ENCODE results near the gene BCAS4. TPM values are rescaled to one million over a fixed set of nuclear protein-coding genes. Genes with fewer than 3 reads are reported as not detected.

The BCAS4 gene
- total RNA-seq, 1 experiment from 2014 or later: 13.5 TPM

DNA sequence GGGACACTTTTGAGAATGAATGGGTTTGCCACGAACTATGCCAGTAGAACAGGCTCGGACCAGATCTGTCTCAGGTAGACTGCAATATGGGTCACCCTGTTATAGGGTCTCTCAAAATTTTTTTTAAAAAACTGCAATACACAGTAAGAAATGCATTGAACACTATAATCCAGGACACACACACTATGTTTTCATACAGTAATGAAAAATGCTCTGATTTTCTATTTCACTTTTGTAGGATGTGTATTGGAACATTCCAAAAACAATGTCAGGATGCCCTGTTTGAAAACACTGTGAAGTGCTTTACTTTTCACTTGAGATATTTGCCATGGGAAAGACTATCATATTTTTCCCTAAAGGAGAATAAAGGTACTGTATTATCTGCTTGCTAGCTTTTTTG lies 38.4 kb upstream of the BCAS4 start:
- no peak overlapping the region for H3K4me3 Mint-ChIP-seq (ENCODE audit: low read depth, unreplicated experiment)
- CTCF ChIA-PET: interaction anchor here (0.6 kb wide), 3 partner anchors 32 to 132 kb away, joined by 3 to 4 read pairs (median 3); no protein-coding TSS in a partner anchor
- intact Hi-C loops (cut with micrococcal nuclease; ENCODE audit: unreplicated experiment): no loop called here
- H3K27ac Mint-ChIP-seq (ENCODE audit: unreplicated experiment): peak overlapping the region; percentile 78
- DNase-seq: no peak
- H3K27me3 Mint-ChIP-seq (ENCODE audit: unreplicated experiment): no peaks in the 10 kb centered on the region
- BruUV-seq (replicated peaks): no TSS peak
- TF ChIP-seq, protein P1, sequence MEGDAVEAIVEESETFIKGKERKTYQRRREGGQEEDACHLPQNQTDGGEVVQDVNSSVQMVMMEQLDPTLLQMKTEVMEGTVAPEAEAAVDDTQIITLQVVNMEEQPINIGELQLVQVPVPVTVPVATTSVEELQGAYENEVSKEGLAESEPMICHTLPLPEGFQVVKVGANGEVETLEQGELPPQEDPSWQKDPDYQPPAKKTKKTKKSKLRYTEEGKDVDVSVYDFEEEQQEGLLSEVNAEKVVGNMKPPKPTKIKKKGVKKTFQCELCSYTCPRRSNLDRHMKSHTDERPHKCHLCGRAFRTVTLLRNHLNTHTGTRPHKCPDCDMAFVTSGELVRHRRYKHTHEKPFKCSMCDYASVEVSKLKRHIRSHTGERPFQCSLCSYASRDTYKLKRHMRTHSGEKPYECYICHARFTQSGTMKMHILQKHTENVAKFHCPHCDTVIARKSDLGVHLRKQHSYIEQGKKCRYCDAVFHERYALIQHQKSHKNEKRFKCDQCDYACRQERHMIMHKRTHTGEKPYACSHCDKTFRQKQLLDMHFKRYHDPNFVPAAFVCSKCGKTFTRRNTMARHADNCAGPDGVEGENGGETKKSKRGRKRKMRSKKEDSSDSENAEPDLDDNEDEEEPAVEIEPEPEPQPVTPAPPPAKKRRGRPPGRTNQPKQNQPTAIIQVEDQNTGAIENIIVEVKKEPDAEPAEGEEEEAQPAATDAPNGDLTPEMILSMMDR (IDR thresholded peaks at IDR 0.05; ENCODE audit: unreplicated experiment): no peak
- peaks cover 51% of the 10 kb centered on the region for H3K4me1 Mint-ChIP-seq (ENCODE audit: low read depth, unreplicated experiment)
- peaks cover 80% of the 10 kb centered on the region for H3K36me3 Mint-ChIP-seq (ENCODE audit: insufficient read depth, unreplicated experiment)
- H3K9me3 Mint-ChIP-seq (ENCODE audit: low read depth, unreplicated experiment): no peaks in the 10 kb centered on the region

DNA sequence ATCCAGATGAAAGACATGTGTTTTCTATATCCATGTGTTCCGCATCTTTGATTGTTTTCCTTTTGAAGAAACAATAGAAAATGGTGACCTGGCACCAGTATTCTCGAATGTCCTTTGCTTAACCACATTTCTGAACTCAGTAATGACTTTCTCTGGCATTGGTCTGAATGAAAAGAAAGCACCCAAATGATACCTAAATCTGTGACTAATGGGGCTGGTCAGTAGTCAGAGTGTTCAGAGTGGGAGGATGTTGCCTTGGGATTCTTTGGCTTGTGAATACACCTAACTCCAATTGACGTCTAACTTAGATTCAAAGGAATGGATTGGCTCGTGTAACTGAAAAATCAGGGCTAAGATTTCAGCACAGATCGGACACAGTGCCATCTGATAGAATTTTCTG lies 36.4 kb upstream of the BCAS4 start:
- CTCF ChIA-PET: interaction anchor here (1.2 kb wide), 1 partner anchor 9 kb away, joined by 4 read pairs; no protein-coding TSS in a partner anchor
- H3K4me3 Mint-ChIP-seq (ENCODE audit: low read depth, unreplicated experiment): no peak overlapping the region
- peak overlapping the region; percentile 100 for H3K27ac Mint-ChIP-seq (ENCODE audit: unreplicated experiment)
- intact Hi-C loops (cut with micrococcal nuclease; ENCODE audit: unreplicated experiment): no loop called here
- no peak for DNase-seq
- H3K4me1 Mint-ChIP-seq (ENCODE audit: low read depth, unreplicated experiment): peaks cover 62% of the 10 kb centered on the region
- H3K36me3 Mint-ChIP-seq (ENCODE audit: insufficient read depth, unreplicated experiment): peaks cover 81% of the 10 kb centered on the region
- no peaks in the 10 kb centered on the region for H3K9me3 Mint-ChIP-seq (ENCODE audit: low read depth, unreplicated experiment)
- BruUV-seq (replicated peaks): no TSS peak
- no peaks in the 10 kb centered on the region for H3K27me3 Mint-ChIP-seq (ENCODE audit: unreplicated experiment)
- TF ChIP-seq, protein P1 (IDR thresholded peaks at IDR 0.05; ENCODE audit: unreplicated experiment): no peak

DNA sequence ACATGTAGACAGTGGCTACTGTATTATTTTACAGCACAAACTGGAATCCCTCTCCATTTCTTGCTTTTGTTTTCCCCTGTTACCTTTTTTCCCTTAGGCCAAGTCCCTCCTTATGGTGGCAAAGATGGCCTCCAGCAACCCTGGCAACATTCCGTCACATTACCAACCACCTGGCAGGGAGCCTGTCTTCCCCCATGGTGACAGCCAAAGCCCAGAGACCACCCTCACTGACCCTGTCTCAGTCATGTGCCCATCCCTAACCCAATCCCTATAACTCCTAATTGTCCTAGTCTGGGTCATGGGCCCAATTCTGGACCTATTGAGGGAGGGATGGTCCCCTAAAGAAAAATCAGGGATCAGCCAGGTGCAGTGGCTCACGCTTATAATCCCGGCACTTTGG lies 35.9 kb upstream of the BCAS4 start:
- CTCF ChIA-PET: no interaction called here
- no peak for DNase-seq
- BruUV-seq (replicated peaks): no TSS peak
- Mint-ChIP-seq H3K9me3 (ENCODE audit: low read depth, unreplicated experiment) (no peaks in the 10 kb centered on the region), H3K36me3 (ENCODE audit: insufficient read depth, unreplicated experiment) (peaks cover 83% of the 10 kb centered on the region), H3K27ac (ENCODE audit: unreplicated experiment) (peak overlapping the region; percentile 100), H3K27me3 (ENCODE audit: unreplicated experiment) (no peaks in the 10 kb centered on the region), H3K4me1 (ENCODE audit: low read depth, unreplicated experiment) (peaks cover 67% of the 10 kb centered on the region), H3K4me3 (ENCODE audit: low read depth, unreplicated experiment) (no peak overlapping the region)
- TF ChIP-seq, protein P1 (IDR thresholded peaks at IDR 0.05; ENCODE audit: unreplicated experiment): no peak
- intact Hi-C loops (cut with micrococcal nuclease; ENCODE audit: unreplicated experiment): no loop called here

DNA sequence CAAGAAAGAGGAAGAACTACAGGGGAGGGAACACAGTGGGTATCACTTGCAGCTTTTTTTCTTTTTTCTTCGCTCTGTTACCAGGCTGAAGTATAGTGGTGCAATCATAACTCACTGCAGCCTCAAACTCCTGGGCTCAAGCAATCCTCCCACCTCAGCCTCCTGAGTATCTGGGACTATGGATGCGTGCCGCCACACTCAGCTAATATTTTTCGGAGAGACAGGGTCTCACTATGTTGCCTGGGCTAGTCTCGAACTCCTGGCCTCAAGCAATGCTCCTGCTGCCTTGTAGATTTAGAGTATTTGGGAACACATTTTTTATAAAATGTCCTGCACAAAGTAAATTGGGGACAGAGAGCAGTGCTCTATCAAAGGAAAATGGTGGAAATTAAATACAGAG lies 35.2 kb upstream of the BCAS4 start:
- no peak overlapping the region for H3K4me3 Mint-ChIP-seq (ENCODE audit: low read depth, unreplicated experiment)

More for the DNA sequence above, 35.2 kb upstream of the BCAS4 start:
- Mint-ChIP-seq H3K9me3 (ENCODE audit: low read depth, unreplicated experiment) (no peaks in the 10 kb centered on the region), H3K27ac (ENCODE audit: unreplicated experiment) (peak overlapping the region; percentile 100), H3K36me3 (ENCODE audit: insufficient read depth, unreplicated experiment) (peaks cover 83% of the 10 kb centered on the region), H3K27me3 (ENCODE audit: unreplicated experiment) (no peaks in the 10 kb centered on the region), H3K4me1 (ENCODE audit: low read depth, unreplicated experiment) (peaks cover 74% of the 10 kb centered on the region)
- no TSS peak for BruUV-seq (replicated peaks)
- TF ChIP-seq, protein P1 (IDR thresholded peaks at IDR 0.05; ENCODE audit: unreplicated experiment): no peak
- DNase-seq: no peak
- intact Hi-C loops (cut with micrococcal nuclease; ENCODE audit: unreplicated experiment): loop anchor here (2.0 to 10.0 kb wide), 2 partner anchors 31 to 285 kb away; no protein-coding TSS in a partner anchor
- CTCF ChIA-PET: interaction anchor here (0.9 to 1.0 kb wide), 2 partner anchors 8 to 10 kb away, joined by 3 read pairs; no protein-coding TSS in a partner anchor

All from Calu3 (cell line).